Colonic mucosa (tissue), 4 donors: ENCODE results near the gene DLG2. TPM values are rescaled to one million over a fixed set of nuclear protein-coding genes. Genes with fewer than 3 reads are reported as not detected.

Experiments used
- DNase-seq: peaks from one replicate; pipeline ENCODE4 v3.0.0-alpha.2; 2020
- H3K27ac ChIP-seq: fragments of 200-600 bp; one replicate; pipeline ENCODE4 v1.8.0; 2021
- H3K27me3 ChIP-seq: fragments of 200-600 bp; one replicate; pipeline ENCODE4 v1.8.0; 2021
- H3K36me3 ChIP-seq: fragments of 200-600 bp; one replicate; pipeline ENCODE4 v1.8.0; 2021
- H3K4me1 ChIP-seq: fragments of 200-600 bp; one replicate; pipeline ENCODE4 v1.8.0; 2021; ENCODE audit warnings: mild to moderate bottlenecking
- H3K4me3 ChIP-seq: fragments of 200-600 bp; one replicate; pipeline ENCODE4 v1.8.0; 2021
- H3K9ac ChIP-seq, 2 donors: one replicate each; pipeline ENCODE4 v1.7.0; 2013; ENCODE audit warnings: control low read depth in 2 of 2, low read depth in 2 of 2, low read length in 2 of 2
- H3K9me3 ChIP-seq: fragments of 200-600 bp; one replicate; pipeline ENCODE4 v1.8.0; 2021
- CTCF ChIP-seq: fragments of 200-600 bp; IDR thresholded peaks from one replicate; pipeline ENCODE4 v1.8.0; 2022; ENCODE audit warnings: antibody characterized with exemption, mild to moderate bottlenecking
- intact Hi-C: fragments of 100-400 bp; cut with DNase I; formaldehyde crosslinking; loops from one replicate; pipeline ENCODE4 v1.14.1; 2022
- total RNA-seq, 2 donors: library from RNA; stranded (reverse); fragmentation: NEBNext Ultra II Directional in 1 of 2; extraction: Animal tissue kit (Norgen Biotek cat#: 25700) in 1 of 2; gene quantifications; one replicate each; pipeline ENCODE4 v1.2.1, GENCODE V29; 2021
- donor health status: healthy.
- donor health status: DM: no; HTN: no; CAD: no.
- donor health status: DM: no; HTN: no; CAD: no.

The DLG2 gene
- total RNA-seq, 2 donors from 2014 or later: 1.4 to 3.3 TPM

GRCh38 chr11:85165819-85166218 is 461.3 kb downstream of the DLG2 start:
- Histone ChIP-seq H3K36me3 (no peaks in the 10 kb centered on the region), H3K27me3 (no peaks in the 10 kb centered on the region), H3K27ac (no peak overlapping the region), H3K4me1 (no peaks in the 10 kb centered on the region), H3K9ac (no peak overlapping the region), H3K4me3 (no peak overlapping the region), H3K9me3 (no peaks in the 10 kb centered on the region)
- no peak for DNase-seq
- intact Hi-C loops: no loop called here
- no peak for TF ChIP-seq CTCF

- no peak overlapping the region for H3K27ac ChIP-seq
- intact Hi-C loops: no loop called here
- DNase-seq: no peak
- no peak overlapping the region for H3K4me3 ChIP-seq
- H3K9me3 ChIP-seq: no peaks in the 10 kb centered on the region
- H3K4me1 ChIP-seq: no peaks in the 10 kb centered on the region
- TF ChIP-seq CTCF: no peak
- H3K9ac ChIP-seq: no peak overlapping the region
- no peaks in the 10 kb centered on the region for H3K36me3 ChIP-seq
- no peaks in the 10 kb centered on the region for H3K27me3 ChIP-seq
These were observed 462.4 kb downstream of the DLG2 start for GRCh38 chr11:85164743-85165142.

GRCh38 chr11:85154294-85154693 is 472.9 kb downstream of the DLG2 start:
- Histone ChIP-seq H3K4me1 (no peaks in the 10 kb centered on the region), H3K4me3 (no peak overlapping the region), H3K27ac (no peak overlapping the region), H3K9ac (no peak overlapping the region), H3K36me3 (no peaks in the 10 kb centered on the region), H3K27me3 (no peaks in the 10 kb centered on the region), H3K9me3 (no peaks in the 10 kb centered on the region)
- DNase-seq: no peak
- TF ChIP-seq CTCF: no peak
- intact Hi-C loops: no loop called here

- no peaks in the 10 kb centered on the region for H3K4me1 ChIP-seq
- no peaks in the 10 kb centered on the region for H3K36me3 ChIP-seq
- H3K4me3 ChIP-seq: no peak overlapping the region
- no peak for TF ChIP-seq CTCF
- no peaks in the 10 kb centered on the region for H3K27me3 ChIP-seq
- DNase-seq: no peak
- H3K27ac ChIP-seq: no peak overlapping the region
- H3K9ac ChIP-seq: no peak overlapping the region
- H3K9me3 ChIP-seq: no peaks in the 10 kb centered on the region
- intact Hi-C loops: no loop called here
These were observed 489.5 kb downstream of the DLG2 start for GRCh38 chr11:85137597-85137996.

GRCh38 chr11:85133636-85134035 is 493.5 kb downstream of the DLG2 start:
- Histone ChIP-seq H3K27ac (no peak overlapping the region), H3K4me3 (no peak overlapping the region), H3K9ac (no peak overlapping the region), H3K4me1 (no peaks in the 10 kb centered on the region), H3K36me3 (no peaks in the 10 kb centered on the region), H3K9me3 (no peaks in the 10 kb centered on the region), H3K27me3 (no peaks in the 10 kb centered on the region)
- TF ChIP-seq CTCF: no peak
- intact Hi-C loops: no loop called here
- DNase-seq: no peak
